OCI-LY1 (cell line): ENCODE measurements around the gene SLC6A18.

Experiments
- EZH2 ChIP-seq: fragments of 200-600 bp; sonication (generic), shearing (Covaris generic); IDR thresholded peaks from 2 replicates; pipeline ENCODE4 v1.8.0; 2017; ENCODE audit warnings: borderline replicate concordance, mixed run types, mild to moderate bottlenecking, antibody characterized with exemption, low read length, moderate library complexity, mixed read lengths
- TF ChIP-seq, protein P1 (sequence below): fragments of 200-600 bp; sonication (generic), shearing (Covaris generic); IDR thresholded peaks from 2 replicates; pipeline ENCODE4 v1.5.1; 2017; ENCODE audit warnings: mild to moderate bottlenecking, antibody characterized with exemption, low read length, moderate library complexity, mixed read lengths

- TF ChIP-seq, protein P1, sequence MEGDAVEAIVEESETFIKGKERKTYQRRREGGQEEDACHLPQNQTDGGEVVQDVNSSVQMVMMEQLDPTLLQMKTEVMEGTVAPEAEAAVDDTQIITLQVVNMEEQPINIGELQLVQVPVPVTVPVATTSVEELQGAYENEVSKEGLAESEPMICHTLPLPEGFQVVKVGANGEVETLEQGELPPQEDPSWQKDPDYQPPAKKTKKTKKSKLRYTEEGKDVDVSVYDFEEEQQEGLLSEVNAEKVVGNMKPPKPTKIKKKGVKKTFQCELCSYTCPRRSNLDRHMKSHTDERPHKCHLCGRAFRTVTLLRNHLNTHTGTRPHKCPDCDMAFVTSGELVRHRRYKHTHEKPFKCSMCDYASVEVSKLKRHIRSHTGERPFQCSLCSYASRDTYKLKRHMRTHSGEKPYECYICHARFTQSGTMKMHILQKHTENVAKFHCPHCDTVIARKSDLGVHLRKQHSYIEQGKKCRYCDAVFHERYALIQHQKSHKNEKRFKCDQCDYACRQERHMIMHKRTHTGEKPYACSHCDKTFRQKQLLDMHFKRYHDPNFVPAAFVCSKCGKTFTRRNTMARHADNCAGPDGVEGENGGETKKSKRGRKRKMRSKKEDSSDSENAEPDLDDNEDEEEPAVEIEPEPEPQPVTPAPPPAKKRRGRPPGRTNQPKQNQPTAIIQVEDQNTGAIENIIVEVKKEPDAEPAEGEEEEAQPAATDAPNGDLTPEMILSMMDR, result no peak
- no peak for TF ChIP-seq EZH2
Measured at GRCh38 chr5:1266791-1267190, 41.6 kb downstream of the SLC6A18 start.
